Smooth muscle cell (in vitro differentiated cells): ENCODE results near the gene RPS6KL1. TPM values are rescaled to one million over a fixed set of nuclear protein-coding genes. Genes with fewer than 3 reads are reported as not detected.
A peak's percentile ranks its signal among the peaks of the same experiment; 100 is the strongest.

Source experiments
- DNase-seq: peaks from one replicate; lab custom pipeline; 2025; ENCODE audit not compliant: unreplicated experiment; lab: John Stamatoyannopoulos, UW
- H2AFZ ChIP-seq: fragments of 200-600 bp; sonication (generic); 2 replicates; pipeline ENCODE4 v1.6.0; 2016; ENCODE audit warnings: antibody characterized with exemption, low read depth, mild to moderate bottlenecking
- H3F3A ChIP-seq: fragments of 200-600 bp; sonication (generic); 2 replicates; pipeline ENCODE4 v1.6.0; 2017; ENCODE audit warnings: antibody characterized with exemption, low read depth
- H3K27ac ChIP-seq: fragments of 200-600 bp; sonication (generic); 2 replicates; pipeline ENCODE4 v1.5.1; 2016; ENCODE audit warnings: low read depth, mild to moderate bottlenecking
- H3K27me3 ChIP-seq: fragments of 200-600 bp; sonication (generic); 2 replicates; pipeline ENCODE4 v1.6.1; 2016; ENCODE audit warnings: low read depth, mild to moderate bottlenecking
- H3K36me3 ChIP-seq: fragments of 200-600 bp; sonication (generic); 2 replicates; pipeline ENCODE4 v1.5.1; 2016; ENCODE audit warnings: low read depth
- H3K4me1 ChIP-seq: fragments of 200-600 bp; sonication (generic); 2 replicates; pipeline ENCODE4 v1.5.1; 2016; ENCODE audit warnings: low read depth
- H3K4me2 ChIP-seq: fragments of 200-600 bp; sonication (generic); 2 replicates; pipeline ENCODE4 v1.6.0; 2016; ENCODE audit warnings: mild to moderate bottlenecking
- H3K4me3 ChIP-seq: fragments of 200-600 bp; sonication (generic); 2 replicates; pipeline ENCODE4 v1.5.1; 2016; ENCODE audit warnings: mild to moderate bottlenecking
- H3K79me2 ChIP-seq: fragments of 200-600 bp; sonication (generic); 2 replicates; pipeline ENCODE4 v1.6.0; 2016; ENCODE audit warnings: low read depth, mild to moderate bottlenecking
- H3K9ac ChIP-seq: fragments of 200-600 bp; sonication (generic); 2 replicates; pipeline ENCODE4 v1.6.0; 2016; ENCODE audit warnings: low read depth
- H3K9me3 ChIP-seq: fragments of 200-600 bp; sonication (generic); replicated peaks from 2 replicates; pipeline ENCODE4 v1.5.1; 2016; ENCODE audit warnings: low read depth
- H4K20me1 ChIP-seq: fragments of 200-600 bp; sonication (generic); 2 replicates; pipeline ENCODE4 v1.6.0; 2016; ENCODE audit warnings: low read depth
- CTCF ChIP-seq: fragments of 200-600 bp; sonication (generic); IDR thresholded peaks from 2 replicates; pipeline ENCODE4 v1.5.1; 2017; ENCODE audit warnings: borderline replicate concordance, mild to moderate bottlenecking, antibody characterized with exemption; ENCODE audit not compliant: insufficient read depth, poor library complexity, severe bottlenecking
- WGBS: methylation state at CpG from one replicate; pipeline ENCODE4 v1.1.7; 2016; ENCODE audit warnings: low lambda C conversion rate; 5-methylcytosine and 5-hydroxymethylcytosine counted together
- polyA plus RNA-seq: library from polyadenylated mRNA; unstranded; fragments of >200 nt; fragmentation: Nextera tagmentation; extraction: Ambion mirVana; gene quantifications from 2 replicates; pipeline ENCODE4 v1.2.1, GENCODE V29; 2016
- total RNA-seq: library from RNA; depleted of rRNA; stranded (reverse); fragments of >200 nt; gene quantifications from 2 replicates; pipeline ENCODE4 v1.2.3, GENCODE V29; 2014

Gene RPS6KL1
- total and polyA plus RNA-seq, 2 experiments from 2014 or later = not detected

- no peak overlapping the region for H3K4me3 ChIP-seq
- no peaks in the 10 kb centered on the region for H3K9me3 ChIP-seq
- 95% methylated on average over 10 of the region's 10 CpGs for WGBS
- TF ChIP-seq CTCF = no peak
- H3K4me2 ChIP-seq = peak overlapping the region; percentile 65
- H3K27ac ChIP-seq = peak overlapping the region; percentile 85
- no peak overlapping the region for H3K9ac ChIP-seq
- H2AFZ ChIP-seq = no peak overlapping the region
- H3K4me1 ChIP-seq = peaks cover 4% of the 10 kb centered on the region
- DNase-seq = no peak
- no peaks in the 10 kb centered on the region for H3K36me3 ChIP-seq
- no peaks in the 10 kb centered on the region for H3K79me2 ChIP-seq
- H4K20me1 ChIP-seq = no peaks in the 10 kb centered on the region
- peaks cover 9% of the 10 kb centered on the region for H3F3A ChIP-seq
- no peaks in the 10 kb centered on the region for H3K27me3 ChIP-seq
Measured at GRCh38 chr14:74938531-74939495, 15.8 kb upstream of the RPS6KL1 start.

GRCh38 chr14:74937171-74937570, 14.1 kb upstream of the RPS6KL1 start:
- Histone ChIP-seq H3K79me2 (no peaks in the 10 kb centered on the region), H3K27me3 (no peaks in the 10 kb centered on the region), H3K4me1 (peaks cover 3% of the 10 kb centered on the region), H3K36me3 (no peaks in the 10 kb centered on the region), H3K27ac (no peak overlapping the region), H3K9me3 (no peaks in the 10 kb centered on the region), H3K4me2 (no peak overlapping the region), H3K4me3 (no peak overlapping the region), H4K20me1 (no peaks in the 10 kb centered on the region), H3K9ac (no peak overlapping the region), H2AFZ (no peak overlapping the region), H3F3A (peaks cover 9% of the 10 kb centered on the region)
- TF ChIP-seq CTCF = no peak
- 90% methylated on average over 2 of the region's 2 CpGs for WGBS
- no peak for DNase-seq

GRCh38 chr14:74936731-74937130, 13.7 kb upstream of the RPS6KL1 start:
- no peak for DNase-seq
- Histone ChIP-seq H3K36me3 (no peaks in the 10 kb centered on the region), H3K9me3 (no peaks in the 10 kb centered on the region), H4K20me1 (no peaks in the 10 kb centered on the region), H3K27me3 (no peaks in the 10 kb centered on the region), H3K9ac (no peak overlapping the region), H2AFZ (no peak overlapping the region), H3K27ac (no peak overlapping the region), H3K4me1 (no peaks in the 10 kb centered on the region), H3K4me2 (no peak overlapping the region), H3K79me2 (no peaks in the 10 kb centered on the region), H3F3A (peaks cover 9% of the 10 kb centered on the region), H3K4me3 (no peak overlapping the region)
- TF ChIP-seq CTCF = no peak
- 94% methylated on average over 8 of the region's 8 CpGs for WGBS
